Stimulated activated CD8-positive, alpha-beta memory T cell treated with anti-CD3 and anti-CD28 coated beads, Interleukin-12 subunit alpha, Interleukin-12 subunit beta, amount 100 ng/mL, for 24 hours (primary cell): ENCODE measurements around the gene HORMAD1.
"Not testable (repeated sequence)": the region's sequence is repeated elsewhere in the genome, so short reads cannot be mapped to it uniquely, and the experiment has no call there.

ENCODE experiments used
- DNase-seq: peaks from one replicate; pipeline ENCODE4 v3.0.0-alpha.2; 2020; ENCODE audit errors: extremely low read depth

HORMAD1 gene

GRCh38 chr1:150696995-150697927 lies 23.4 kb downstream of the HORMAD1 start, which contains the start of gene GOLPH3L:
GOLPH3L (minus strand) TSS chr1:150697154; CDS start chr1:150694838, 2,316 bp downstream.
- DNase-seq: peak; percentile 76

GRCh38 chr1:150696590-150696989 lies 24.1 kb downstream of the HORMAD1 start:
- no peak for DNase-seq

DNA sequence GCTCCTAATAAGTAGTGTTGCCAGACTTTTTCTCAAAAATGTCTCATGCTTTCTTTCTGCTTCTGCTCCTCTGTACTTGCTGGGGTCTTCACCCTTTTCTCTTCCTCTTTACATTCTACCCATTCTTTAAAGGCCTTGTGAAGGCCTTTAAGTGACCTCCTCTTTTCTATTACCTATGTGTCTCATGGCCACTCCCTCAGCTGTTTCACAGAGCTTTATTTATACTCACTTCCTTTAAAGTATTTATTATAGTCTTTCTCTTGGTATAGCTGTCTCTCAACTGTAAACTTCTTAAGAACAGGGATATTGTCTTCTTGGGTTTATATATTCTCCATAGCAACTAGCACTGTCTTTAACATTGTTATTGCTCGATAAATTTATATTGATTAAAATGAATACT lies 24.5 kb downstream of the HORMAD1 start:
- DNase-seq: no peak

GRCh38 chr1:150695561-150695960 lies 25.1 kb downstream of the HORMAD1 start:
- no peak for DNase-seq

- no peak for DNase-seq
These were observed 28.0 kb downstream of the HORMAD1 start for GRCh38 chr1:150692720-150693119.

- DNase-seq: no peak
These were observed 31.9 kb downstream of the HORMAD1 start for GRCh38 chr1:150688763-150689162.

DNA sequence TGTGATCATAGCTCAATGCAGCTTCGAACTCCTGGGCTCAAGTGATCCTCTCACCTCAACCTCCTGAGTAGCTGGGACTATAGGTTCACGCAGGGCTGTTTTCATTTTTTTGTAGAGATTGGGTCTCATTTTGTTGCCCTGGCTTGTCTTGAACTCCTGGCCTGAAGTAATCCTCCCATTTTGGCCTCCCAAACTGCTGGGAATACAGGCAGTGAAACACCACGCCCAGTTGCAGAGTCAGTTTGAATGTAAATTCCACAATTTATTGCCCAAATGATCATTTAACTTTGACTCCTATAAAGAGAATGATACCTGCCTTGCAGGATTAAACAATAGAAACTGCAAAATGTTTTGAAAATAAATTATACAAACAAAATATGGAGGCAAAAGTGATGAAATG lies 34.4 kb downstream of the HORMAD1 start:
- DNase-seq: no peak

DNA sequence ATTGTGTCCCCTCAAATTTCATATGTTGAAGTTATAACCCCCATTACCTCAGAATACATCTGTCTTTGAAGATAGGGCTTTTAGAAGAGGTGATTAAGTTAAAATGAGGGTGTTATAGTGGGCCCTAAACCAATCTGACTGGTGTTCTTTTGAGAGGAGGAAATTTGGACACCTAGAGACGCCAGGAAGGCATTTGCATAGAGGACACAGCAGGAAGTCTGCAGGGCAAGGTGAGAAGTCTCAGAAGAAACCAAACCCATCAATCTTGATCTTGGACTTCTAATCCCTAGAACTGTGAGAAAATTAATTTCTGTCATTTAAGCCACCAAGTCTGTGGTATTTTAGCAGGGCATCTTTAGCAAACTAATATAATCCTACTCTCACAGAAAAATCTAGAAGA lies 36.8 kb downstream of the HORMAD1 start:
- DNase-seq: no peak

- no peak for DNase-seq
These were observed 41.7 kb downstream of the HORMAD1 start for GRCh38 chr1:150678988-150679387.

DNA sequence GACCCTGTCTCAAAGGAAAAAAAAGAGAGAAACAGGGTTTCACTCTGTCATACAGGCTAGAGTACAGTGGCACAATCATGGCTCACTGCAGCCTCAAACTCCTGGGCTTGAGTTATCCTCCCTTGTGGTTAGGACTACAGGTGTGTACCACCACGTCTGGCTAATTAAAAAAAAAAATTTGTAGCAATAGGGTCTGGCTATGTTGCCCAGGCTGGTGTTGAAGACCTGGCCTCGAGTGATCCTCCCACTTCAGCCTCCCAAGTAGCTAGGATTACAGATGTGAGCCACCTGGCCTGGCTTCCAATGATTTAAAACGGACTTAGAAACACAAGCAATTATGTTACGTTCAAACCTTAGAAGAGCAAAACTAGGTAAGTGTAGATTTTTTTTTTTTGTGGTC lies 45.8 kb downstream of the HORMAD1 start:
- no peak for DNase-seq

GRCh38 chr1:150663321-150663720 lies 57.4 kb downstream of the HORMAD1 start:
- DNase-seq: no peak

- DNase-seq: no peak
These were observed 57.9 kb downstream of the HORMAD1 start for GRCh38 chr1:150662811-150663210.

GRCh38 chr1:150661156-150661555 lies 59.5 kb downstream of the HORMAD1 start:
- no peak for DNase-seq

DNA sequence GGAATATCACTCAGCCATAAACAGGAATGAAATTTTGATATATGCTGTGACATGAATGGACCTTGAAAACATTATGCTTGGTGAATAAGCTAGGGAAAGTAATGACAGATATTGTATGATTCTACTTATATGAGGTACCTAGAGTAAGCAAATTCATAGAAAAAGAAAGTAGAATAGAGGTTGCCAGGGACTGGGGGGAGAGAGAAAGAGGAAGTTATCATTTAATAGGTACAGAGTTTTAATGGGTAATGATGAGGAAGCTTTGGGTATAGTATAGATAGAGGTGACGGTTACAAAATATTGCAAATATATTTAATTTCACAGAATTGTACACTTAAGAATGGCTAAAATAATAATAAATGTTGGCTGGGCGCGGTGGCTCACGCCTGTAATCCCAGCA lies 60.1 kb downstream of the HORMAD1 start:
- DNase-seq: no peak

GRCh38 chr1:150657064-150657463 lies 63.6 kb downstream of the HORMAD1 start:
- not testable (repeated sequence) for DNase-seq

GRCh38 chr1:150654635-150655034 lies 66.1 kb downstream of the HORMAD1 start:
- DNase-seq: not testable (repeated sequence)

DNA sequence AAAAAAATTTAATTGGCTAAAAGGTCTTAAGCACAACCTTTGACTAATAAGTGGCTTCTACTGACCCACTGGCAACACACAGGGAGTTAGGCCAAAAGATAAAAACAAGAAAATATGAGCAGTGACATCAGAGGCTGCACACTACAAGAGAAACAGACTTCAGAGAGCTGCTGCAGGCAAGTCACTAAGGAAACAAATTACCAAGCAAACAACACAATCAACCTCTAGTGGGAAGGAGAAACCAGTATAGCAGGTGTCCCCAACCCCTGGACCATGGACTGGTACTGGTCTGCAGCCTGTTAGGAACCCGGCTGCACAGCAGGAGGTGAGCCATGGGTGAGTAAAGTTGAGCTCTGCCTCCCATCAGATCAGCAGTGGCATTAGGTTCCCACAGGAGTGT lies 70.5 kb downstream of the HORMAD1 start:
- DNase-seq: no peak

DNA sequence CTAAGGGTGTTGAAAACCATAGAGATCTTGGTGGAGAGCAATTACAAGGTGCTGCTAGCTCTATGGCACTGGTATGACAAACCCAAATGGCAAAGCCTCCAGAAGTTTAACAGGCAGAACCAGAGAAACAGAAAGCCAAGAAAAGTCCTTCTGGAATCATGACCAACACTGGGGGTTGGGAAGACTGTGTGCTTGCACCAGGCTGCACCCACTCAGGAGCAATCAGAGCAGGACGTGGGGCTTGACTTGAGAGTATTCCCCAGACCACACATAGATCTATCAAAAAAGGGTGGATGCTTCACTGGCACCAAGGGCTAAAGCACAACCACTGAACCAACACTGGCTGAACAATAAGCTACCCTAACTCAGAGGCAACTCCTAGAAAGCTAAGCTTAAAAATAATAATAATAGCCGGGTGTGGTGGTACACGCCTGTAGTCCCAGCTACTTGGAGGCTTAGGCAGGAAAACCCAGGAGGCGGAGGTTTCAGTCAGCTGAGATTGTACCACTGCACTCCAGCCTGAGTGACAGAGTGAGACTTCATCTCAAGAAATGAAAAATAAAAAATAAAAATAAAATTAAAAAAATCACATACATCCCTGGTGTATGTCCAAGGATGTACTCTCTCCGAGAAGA lies 71.1 kb downstream of the HORMAD1 start:
- DNase-seq: no peak
